SH-SY5Y (cell line): ENCODE data around the gene COPS8.

Experiments used
- GATA2 ChIP-seq: IDR thresholded peaks from 2 replicates; pipeline ENCODE4 v1.6.1; 2011; ENCODE audit warnings: mild to moderate bottlenecking, low read depth, low read length
- GATA3 ChIP-seq: IDR thresholded peaks from 2 replicates; pipeline ENCODE4 v1.6.1; 2011; ENCODE audit warnings: low read depth, mild to moderate bottlenecking, low read length, moderate library complexity

- TF ChIP-seq GATA3 = no peak
- no peak for TF ChIP-seq GATA2
Measured at GRCh38 chr2:237120916-237121315, 35.2 kb downstream of the COPS8 start.
